GM12878 (cell line): Measurements from ENCODE around the gene ZNF777. TPM values are rescaled to one million over a fixed set of nuclear protein-coding genes. Genes with fewer than 3 reads are reported as not detected.
A peak's percentile ranks its signal among the peaks of the same experiment; 100 is the strongest.

ENCODE experiments used
- ATAC-seq: fragments of 200-7000 bp; cut with Tn5 transposase; 3 replicates; pipeline ENCODE4 v1.9.1; 2020; ENCODE audit warnings: mild to moderate bottlenecking, moderate library complexity
- BruUV-seq: library from RNA; stranded (reverse); fragments of 400-500 nt; replicated peaks from 2 replicates; lab custom pipeline; 2021; lab: Mats Ljungman, UMichigan
- CTCF ChIA-PET: fragments of 300-600 bp; sonication (Branson Sonifier 250); formaldehyde crosslinking; extraction: SDS; loops from one replicate; lab custom pipeline; 2021; ENCODE audit warnings: inconsistent platforms; lab: Yijun Ruan, JAX
- POLR2A ChIA-PET: fragments of 350-600 bp; formaldehyde crosslinking; extraction: SDS; loops from one replicate; lab custom pipeline; 2021; ENCODE audit warnings: inconsistent platforms; lab: Charles Lee
- RAD21 ChIA-PET: fragments of 300-600 bp; sonication (Branson Sonifier 250); formaldehyde crosslinking; loops from one replicate; lab custom pipeline; 2023; ENCODE audit warnings: antibody characterized with exemption; ENCODE audit not compliant: unreplicated experiment; lab: Charles Lee
- SMC1A ChIA-PET: fragments of 300-600 bp; sonication (Branson Sonifier 250); formaldehyde crosslinking; loops from one replicate; lab custom pipeline; 2023; ENCODE audit not compliant: unreplicated experiment, uncharacterized antibody; lab: Charles Lee
- DNase-seq: peaks from one replicate; pipeline ENCODE4 v3.0.0-alpha.2; 2011; ENCODE audit warnings: low read depth, low spot score
- FAIRE-seq: peaks from 3 replicates; lab custom pipeline; 2011; peaks lifted over from hg19 to GRCh38; lab: Jason Lieb, UNC
- H2AFZ ChIP-seq: 2 replicates; pipeline ENCODE4 v1.6.0; 2011; ENCODE audit warnings: low read depth, low read length, control low read depth; ENCODE audit not compliant: control insufficient read depth
- H3K27ac ChIP-seq: 2 replicates; pipeline ENCODE4 v1.5.1; 2011; ENCODE audit warnings: control low read depth; ENCODE audit not compliant: control insufficient read depth, insufficient read depth
- H3K27me3 ChIP-seq, 2 experiments: replicated peaks in 1 of 2; 2 replicates each; pipeline versions ENCODE4 v1.6.0 to v1.6.1; 2011; ENCODE audit warnings: low read length in 1 of 2; ENCODE audit not compliant: control insufficient read depth in 2 of 2, insufficient read depth in 2 of 2
- H3K36me3 ChIP-seq, 2 experiments: 2 replicates each; pipeline ENCODE4 v1.5.1; 2011; ENCODE audit warnings: low read length in 1 of 2; ENCODE audit not compliant: control insufficient read depth in 2 of 2, insufficient read depth in 2 of 2
- H3K4me1 ChIP-seq: 2 replicates; pipeline ENCODE4 v1.6.1; 2011; ENCODE audit warnings: mild to moderate bottlenecking, low read length, moderate library complexity, mixed read lengths; ENCODE audit not compliant: control insufficient read depth, insufficient read depth
- H3K4me2 ChIP-seq: 2 replicates; pipeline ENCODE4 v1.6.0; 2011; ENCODE audit warnings: control low read depth; ENCODE audit not compliant: control insufficient read depth, insufficient read depth
- H3K4me3 ChIP-seq: fragments of 200-600 bp; sonication (generic); 2 replicates; pipeline ENCODE4 v1.5.1; 2016
- H3K79me2 ChIP-seq: 2 replicates; pipeline ENCODE4 v1.6.0; 2011; ENCODE audit warnings: low read length; ENCODE audit not compliant: control insufficient read depth, insufficient read depth
- H3K9ac ChIP-seq: 2 replicates; pipeline ENCODE4 v1.8.0; 2011; ENCODE audit warnings: low read length, control low read depth, mixed read lengths; ENCODE audit not compliant: control insufficient read depth, insufficient read depth
- H3K9me3 ChIP-seq: replicated peaks from 3 replicates; pipeline ENCODE4 v1.5.1; 2011; ENCODE audit warnings: mild to moderate bottlenecking, low read length; ENCODE audit not compliant: control insufficient read depth, insufficient read depth
- H4K20me1 ChIP-seq: 2 replicates; pipeline ENCODE4 v1.6.0; 2011; ENCODE audit not compliant: control insufficient read depth, insufficient read depth
- CBX3 ChIP-seq: fragments of 200-600 bp; sonication (generic); IDR thresholded peaks from 2 replicates; pipeline ENCODE4 v1.6.1; 2016; ENCODE audit warnings: low read depth, borderline replicate concordance
- MEF2A ChIP-seq: IDR thresholded peaks from 2 replicates; pipeline ENCODE4 v1.6.1; 2011; ENCODE audit warnings: low read depth, mild to moderate bottlenecking, low read length, moderate library complexity; ENCODE audit not compliant: insufficient read depth
- SIX5 ChIP-seq: IDR thresholded peaks from 2 replicates; pipeline ENCODE4 v1.6.1; 2011; ENCODE audit warnings: mild to moderate bottlenecking, low read depth, low read length, moderate library complexity; ENCODE audit not compliant: severe bottlenecking
- SMAD5 ChIP-seq: IDR thresholded peaks from 2 replicates; pipeline ENCODE4 v1.6.1; 2016; ENCODE audit warnings: antibody characterized with exemption, low read depth
- ZNF24 ChIP-seq: fragments of 450-650 bp; IDR thresholded peaks from 2 replicates; pipeline ENCODE4 v1.6.1; 2017; ENCODE audit warnings: antibody characterized with exemption, mild to moderate bottlenecking
- WGBS: methylation state at CpG from one replicate; pipeline ENCODE4 v1.1.6; 2016; ENCODE audit warnings: low lambda C conversion rate; ENCODE audit not compliant: insufficient replicate concordance, insufficient coverage; ENCODE audit errors: missing lambda C conversion rate; 5-methylcytosine and 5-hydroxymethylcytosine counted together
- in situ Hi-C: fragments of 300-500 bp; cut with MboI; formaldehyde crosslinking; loops from 9 replicates; pipeline ENCODE4 v1.14.3; 2018; ENCODE audit warnings: mixed read lengths
- intact Hi-C: fragments of 100-400 bp; cut with micrococcal nuclease; formaldehyde crosslinking; loops from one replicate; pipeline ENCODE4 v1.14.2; 2022; ENCODE audit not compliant: unreplicated experiment
- polyA plus RNA-seq, 11 experiments: library from polyadenylated mRNA; depleted of rRNA in 4 of 11; unstranded in 6 of 11; stranded (reverse) in 5 of 11; fragments of >200 nt; fragmentation: Nextera tagmentation in 4 of 11; fragmentation: Illumina TruSeq in 1 of 11; extraction: Ambion mirVana in 4 of 11; extraction: Trizol in 1 of 11; gene quantifications; 1 replicate in 1 of 11; 2 replicates in 10 of 11; pipeline versions ENCODE4 v1.2.1 to v1.2.3, GENCODE V29; 2011 to 2016; ENCODE audit warnings: inconsistent platforms in 2 of 11, missing spikeins in 2 of 11, low read depth in 1 of 11
- total RNA-seq, 4 experiments: library from RNA; depleted of rRNA in 3 of 4; stranded (reverse); fragments of >200 nt in 3 of 4; fragmentation: Illumina TruSeq in 1 of 4; extraction: Trizol in 1 of 4; gene quantifications; 2 replicates each; pipeline versions ENCODE4 v1.2.1 to v1.2.3, GENCODE V29; 2013 to 2021
- TF ChIP-seq, protein P1 (sequence below): IDR thresholded peaks from 2 replicates; pipeline ENCODE4 v1.6.1; 2011; ENCODE audit warnings: low read depth, mild to moderate bottlenecking, low read length, moderate library complexity, borderline replicate concordance; ENCODE audit errors: extremely low read depth
- TF ChIP-seq, protein P2 (sequence below): fragments of 450-650 bp; IDR thresholded peaks from 2 replicates; pipeline ENCODE4 v1.6.1; 2017; ENCODE audit warnings: low read depth, mild to moderate bottlenecking, moderate library complexity

The ZNF777 gene
- total and polyA plus RNA-seq, 10 of the 15 experiments (the other 5 are each of a cell fraction or from before 2014, with no cell fraction given), result 0.03 to 16.0 (median 3.7) TPM

DNA sequence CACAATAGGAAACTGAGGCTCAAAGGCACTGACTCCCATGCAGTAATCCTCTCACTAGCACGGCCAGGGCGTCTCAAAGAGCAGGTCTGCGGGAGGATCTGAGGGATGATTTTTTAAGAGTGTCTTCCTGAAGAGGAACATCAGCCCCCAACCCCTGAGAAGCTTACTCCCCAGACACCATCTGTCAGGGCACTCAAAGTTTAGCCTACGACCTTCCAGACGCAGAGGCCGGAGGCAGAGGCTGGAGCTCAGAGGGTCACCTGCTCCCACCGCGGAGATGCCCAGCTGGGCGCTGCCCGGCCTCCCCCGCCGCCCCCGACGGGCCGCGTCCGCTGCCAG is 1.7 kb downstream of the ZNF777 start:
- H3K27me3 ChIP-seq, result no peaks in the 10 kb centered on the region
- intact Hi-C loops (loop anchor here (5.0 kb wide), 1 partner anchor 37 kb away; no protein-coding TSS in a partner anchor), in situ Hi-C loops (no loop called here)
- peaks cover 0 to 3% of the 10 kb centered on the region in 2 experiments; a peak in 2 of 4 replicates for H3K36me3 ChIP-seq
- WGBS, result 44% methylated on average over 17 of the region's 17 CpGs
- RAD21 ChIA-PET, result interaction anchor here (0.7 to 1.3 kb wide), 2 partner anchors 37 to 264 kb away, joined by 3 read pairs; partner anchors contain the start of gene ZNF282
- FAIRE-seq, result no peak
- H3K79me2 ChIP-seq, result peaks cover 12% of the 10 kb centered on the region
- no peak for DNase-seq
- POLR2A ChIA-PET, result interaction anchor here (0.6 kb wide), 1 partner anchor 46 kb away, joined by 4 read pairs; no protein-coding TSS in a partner anchor
- SMC1A ChIA-PET, result interaction anchor here (1.6 kb wide), 1 partner anchor 9 kb away, joined by 5 read pairs; no protein-coding TSS in a partner anchor
- no peak for TF ChIP-seq SIX5
- TF ChIP-seq, protein P1, sequence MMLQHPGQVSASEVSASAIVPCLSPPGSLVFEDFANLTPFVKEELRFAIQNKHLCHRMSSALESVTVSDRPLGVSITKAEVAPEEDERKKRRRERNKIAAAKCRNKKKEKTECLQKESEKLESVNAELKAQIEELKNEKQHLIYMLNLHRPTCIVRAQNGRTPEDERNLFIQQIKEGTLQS, result no peak
- TF ChIP-seq CBX3, result no peak
- H3K27ac ChIP-seq, result no peak overlapping the region
- no peaks in the 10 kb centered on the region for H3K9me3 ChIP-seq
- CTCF ChIA-PET, result interaction anchor here (1.3 to 1.6 kb wide), 2 partner anchors 137 to 166 kb away, joined by 4 read pairs; no protein-coding TSS in a partner anchor
- 0 out of 2 replicates have a peak, but pooled peaks cover 6% of the 10 kb centered on the region for H3K4me1 ChIP-seq
- peak overlapping the region; percentile 64 for H3K4me2 ChIP-seq
- H2AFZ ChIP-seq, result no peak overlapping the region; the same call in 1 of the 2 replicates
- no peak for ATAC-seq
- no peaks in the 10 kb centered on the region for H4K20me1 ChIP-seq
- H3K4me3 ChIP-seq, result peak overlapping the region; percentile 67
- H3K9ac ChIP-seq, result peak overlapping the region; percentile 54; the same call in 1 of the 2 replicates
- no TSS peak for BruUV-seq

DNA sequence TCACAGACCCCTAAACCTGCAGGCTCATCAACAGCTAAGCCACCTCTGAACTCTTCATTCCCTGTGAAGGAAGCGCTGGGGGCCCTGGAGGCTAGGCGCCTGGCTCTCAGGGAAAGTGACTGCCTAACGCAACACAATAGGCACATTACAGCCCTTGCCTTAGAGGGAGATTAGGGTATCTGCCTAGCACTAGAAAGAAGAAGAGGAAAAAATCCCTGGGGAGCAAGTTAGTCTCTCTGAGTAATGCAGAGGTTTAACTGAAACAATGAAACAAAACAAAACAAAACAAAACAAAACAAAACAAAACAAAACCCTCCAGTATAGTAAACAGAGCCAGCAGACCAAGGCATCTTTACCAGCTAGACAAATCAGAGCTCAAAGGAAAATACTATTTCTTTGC is 2.6 kb downstream of the ZNF777 start:
- RAD21 ChIA-PET, result interaction anchor here (1.3 to 1.4 kb wide), 2 partner anchors 36 to 37 kb away, joined by 3 read pairs; no protein-coding TSS in a partner anchor
- no peak for TF ChIP-seq ZNF24
- TF ChIP-seq SIX5, result no peak
- no peak for TF ChIP-seq MEF2A
- TF ChIP-seq SMAD5, result no peak
- TF ChIP-seq, protein P2, sequence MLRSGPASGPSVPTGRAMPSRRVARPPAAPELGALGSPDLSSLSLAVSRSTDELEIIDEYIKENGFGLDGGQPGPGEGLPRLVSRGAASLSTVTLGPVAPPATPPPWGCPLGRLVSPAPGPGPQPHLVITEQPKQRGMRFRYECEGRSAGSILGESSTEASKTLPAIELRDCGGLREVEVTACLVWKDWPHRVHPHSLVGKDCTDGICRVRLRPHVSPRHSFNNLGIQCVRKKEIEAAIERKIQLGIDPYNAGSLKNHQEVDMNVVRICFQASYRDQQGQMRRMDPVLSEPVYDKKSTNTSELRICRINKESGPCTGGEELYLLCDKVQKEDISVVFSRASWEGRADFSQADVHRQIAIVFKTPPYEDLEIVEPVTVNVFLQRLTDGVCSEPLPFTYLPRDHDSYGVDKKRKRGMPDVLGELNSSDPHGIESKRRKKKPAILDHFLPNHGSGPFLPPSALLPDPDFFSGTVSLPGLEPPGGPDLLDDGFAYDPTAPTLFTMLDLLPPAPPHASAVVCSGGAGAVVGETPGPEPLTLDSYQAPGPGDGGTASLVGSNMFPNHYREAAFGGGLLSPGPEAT, result no peak
- no TSS peak for BruUV-seq

More for the DNA sequence above, 2.6 kb downstream of the ZNF777 start:
- Histone ChIP-seq H3K27me3 (no peaks in the 10 kb centered on the region), H3K79me2 (peaks cover 12% of the 10 kb centered on the region), H3K4me2 (no peak overlapping the region), H3K9me3 (no peaks in the 10 kb centered on the region), H4K20me1 (no peaks in the 10 kb centered on the region), H3K27ac (no peak overlapping the region), H3K4me3 (no peak overlapping the region), H3K36me3 (peaks cover 0 to 3% of the 10 kb centered on the region in 2 experiments; a peak in 2 of 4 replicates), H3K4me1 (0 out of 2 replicates have a peak, but pooled peaks cover 6% of the 10 kb centered on the region), H2AFZ (no peak overlapping the region), H3K9ac (no peak overlapping the region)
- FAIRE-seq (no peak), DNase-seq (no peak), ATAC-seq (no peak)
- CTCF ChIA-PET, result interaction anchor here (0.7 to 1.6 kb wide), 5 partner anchors 34 to 200 kb away, joined by 3 to 4 read pairs (median 4); no protein-coding TSS in a partner anchor
- POLR2A ChIA-PET, result interaction anchor here (1.1 kb wide), 1 partner anchor 18 kb away, joined by 3 read pairs; no protein-coding TSS in a partner anchor
- intact Hi-C loops (loop anchor here (5.0 kb wide), 1 partner anchor 36 kb away; no protein-coding TSS in a partner anchor), in situ Hi-C loops (no loop called here)
- SMC1A ChIA-PET, result interaction anchor here (0.7 to 1.6 kb wide), 3 partner anchors 10 to 135 kb away, joined by 3 to 5 read pairs (median 4); no protein-coding TSS in a partner anchor
- 84% methylated on average over 3 of the region's 3 CpGs for WGBS
